OCI-LY7 (cell line): ENCODE data around the gene CORIN. TPM values are rescaled to one million over a fixed set of nuclear protein-coding genes. Genes with fewer than 3 reads are reported as not detected.

ENCODE experiments used
- BruUV-seq: library from RNA; stranded (reverse); fragments of 400-500 nt; replicated peaks from 2 replicates; lab custom pipeline; 2021; lab: Mats Ljungman, UMichigan
- CTCF ChIA-PET: fragments of 300-600 bp; sonication (Branson Sonifier 250); formaldehyde crosslinking; loops from one replicate; lab custom pipeline; 2022; ENCODE audit warnings: antibody characterized with exemption; ENCODE audit not compliant: unreplicated experiment; lab: Charles Lee
- POLR2A ChIA-PET: fragments of 300-600 bp; sonication (Branson Sonifier 250); formaldehyde crosslinking; loops from one replicate; lab custom pipeline; 2022; ENCODE audit warnings: antibody characterized with exemption; lab: Charles Lee
- DNase-seq: peaks from one replicate; pipeline ENCODE4 v3.0.0-alpha.2; 2015; ENCODE audit warnings: low spot score
- H2AFZ ChIP-seq: fragments of 200-600 bp; sonication (generic), shearing (Covaris generic); 2 replicates; pipeline ENCODE4 v1.6.1; 2014; ENCODE audit warnings: mild to moderate bottlenecking, antibody characterized with exemption, low read length, moderate library complexity
- H3K27ac ChIP-seq: fragments of 200-600 bp; sonication (generic); 2 replicates; pipeline ENCODE4 v1.5.1; 2014; ENCODE audit warnings: mixed run types, low read depth, mild to moderate bottlenecking, moderate library complexity, low read length, inconsistent platforms; ENCODE audit not compliant: poor library complexity, severe bottlenecking
- H3K36me3 ChIP-seq: fragments of 200-600 bp; sonication (generic); 2 replicates; pipeline ENCODE4 v1.6.1; 2014; ENCODE audit warnings: mild to moderate bottlenecking, antibody characterized with exemption, low read length, moderate library complexity, mixed read lengths; ENCODE audit not compliant: insufficient read depth
- H3K4me1 ChIP-seq: fragments of 200-600 bp; sonication (generic); 2 replicates; pipeline ENCODE4 v1.5.1; 2014; ENCODE audit warnings: mild to moderate bottlenecking, low read length; ENCODE audit not compliant: insufficient read depth, poor library complexity, severe bottlenecking
- H3K4me2 ChIP-seq: fragments of 200-600 bp; sonication (generic); 2 replicates; pipeline ENCODE4 v1.6.1; 2014; ENCODE audit warnings: mild to moderate bottlenecking, low read length
- H3K4me3 ChIP-seq: fragments of 200-600 bp; sonication (generic); 2 replicates; pipeline ENCODE4 v1.5.1; 2014; ENCODE audit warnings: mild to moderate bottlenecking, low read depth, low read length; ENCODE audit not compliant: poor library complexity, severe bottlenecking
- H3K79me2 ChIP-seq: fragments of 200-600 bp; sonication (generic); 2 replicates; pipeline ENCODE4 v1.6.1; 2016; ENCODE audit warnings: low read depth, mild to moderate bottlenecking, low read length, moderate library complexity, mixed read lengths; ENCODE audit not compliant: insufficient read depth
- H3K9me2 ChIP-seq: fragments of 200-600 bp; sonication (generic); 2 replicates; pipeline ENCODE4 v1.6.1; 2016; ENCODE audit warnings: mild to moderate bottlenecking, low read length, mixed read lengths; ENCODE audit not compliant: insufficient read depth
- H3K9me3 ChIP-seq: fragments of 200-600 bp; sonication (generic); 2 replicates; pipeline ENCODE4 v1.6.1; 2014; ENCODE audit warnings: mild to moderate bottlenecking, mixed run types, low read length, mixed read lengths
- H4K20me1 ChIP-seq: fragments of 200-600 bp; sonication (generic); 2 replicates; pipeline ENCODE4 v1.6.1; 2014; ENCODE audit warnings: mild to moderate bottlenecking, antibody characterized with exemption, low read length, moderate library complexity, mixed read lengths; ENCODE audit not compliant: insufficient read depth
- CTCF ChIP-seq: fragments of 200-600 bp; sonication (generic); conservative IDR thresholded peaks from 2 replicates; pipeline ENCODE4 v1.5.1; 2014; ENCODE audit warnings: mild to moderate bottlenecking, antibody characterized with exemption, low read length, moderate library complexity, mixed read lengths
- EZH2phosphoT487 ChIP-seq: fragments of 200-600 bp; sonication (generic); IDR thresholded peaks from 2 replicates; pipeline ENCODE4 v1.6.1; 2018; ENCODE audit warnings: low read depth, borderline replicate concordance, mild to moderate bottlenecking, mixed run types, antibody characterized with exemption, low read length, moderate library complexity, mixed read lengths
- intact Hi-C: fragments of 100-400 bp; cut with micrococcal nuclease; formaldehyde crosslinking; loops from one replicate; pipeline ENCODE4 v1.10.0; 2022; ENCODE audit not compliant: unreplicated experiment
- total RNA-seq, 2 experiments: library from RNA; depleted of rRNA in 1 of 2; stranded (reverse); fragments of >200 nt in 1 of 2; shearing (Covaris generic) in 1 of 2; gene quantifications; 2 replicates each; pipeline ENCODE4 v1.2.3, GENCODE V29; 2014 to 2022

CORIN gene
- total RNA-seq, 2 experiments from 2014 or later, result 0.40 TPM; not detected in 1

- no peak overlapping the region for H2AFZ ChIP-seq
- no TSS peak for BruUV-seq
- no peak for DNase-seq
- no peak overlapping the region for H3K27ac ChIP-seq
- no peak overlapping the region for H3K4me2 ChIP-seq
- TF ChIP-seq CTCF, result no peak
- no peak for TF ChIP-seq EZH2phosphoT487
- H3K9me3 ChIP-seq, result no peaks in the 10 kb centered on the region
- CTCF ChIA-PET, result no interaction called here
- POLR2A ChIA-PET, result interaction anchor here (0.5 to 0.6 kb wide), 3 partner anchors 9 to 1128 kb away, joined by 3 read pairs; no protein-coding TSS in a partner anchor
- H3K36me3 ChIP-seq, result no peaks in the 10 kb centered on the region
- no peaks in the 10 kb centered on the region for H3K79me2 ChIP-seq
- no peak overlapping the region for H3K4me3 ChIP-seq
- H4K20me1 ChIP-seq, result no peaks in the 10 kb centered on the region
- no peaks in the 10 kb centered on the region for H3K9me2 ChIP-seq
- no peaks in the 10 kb centered on the region for H3K4me1 ChIP-seq
- intact Hi-C loops, result loop anchor here (10.0 kb wide), 1 partner anchor 162 kb away; no protein-coding TSS in a partner anchor
Measured at GRCh38 chr4:47566969-47567368, 270.9 kb downstream of the CORIN start.

- Histone ChIP-seq H2AFZ (no peak overlapping the region), H3K9me2 (no peaks in the 10 kb centered on the region), H3K79me2 (no peaks in the 10 kb centered on the region), H3K4me1 (no peaks in the 10 kb centered on the region), H3K4me3 (no peak overlapping the region), H3K36me3 (no peaks in the 10 kb centered on the region), H3K9me3 (no peaks in the 10 kb centered on the region), H3K27ac (no peak overlapping the region), H3K4me2 (no peak overlapping the region), H4K20me1 (no peaks in the 10 kb centered on the region)
- POLR2A ChIA-PET, result interaction anchor here (0.5 to 0.6 kb wide), 3 partner anchors 9 to 1128 kb away, joined by 3 read pairs; no protein-coding TSS in a partner anchor
- BruUV-seq, result no TSS peak
- DNase-seq, result no peak
- TF ChIP-seq EZH2phosphoT487 (no peak), CTCF (no peak)
- CTCF ChIA-PET, result interaction anchor here (0.5 kb wide), 1 partner anchor 295 kb away, joined by 4 read pairs; no protein-coding TSS in a partner anchor
- intact Hi-C loops, result loop anchor here (10.0 kb wide), 1 partner anchor 162 kb away; no protein-coding TSS in a partner anchor
Measured at GRCh38 chr4:47566566-47566965, 271.3 kb downstream of the CORIN start.

- no TSS peak for BruUV-seq
- H3K36me3 ChIP-seq, result no peaks in the 10 kb centered on the region
- no peak overlapping the region for H3K27ac ChIP-seq
- no peak for TF ChIP-seq CTCF
- intact Hi-C loops, result loop anchor here (5.0 to 10.0 kb wide), 2 partner anchors 60 to 157 kb away; no protein-coding TSS in a partner anchor
- H3K9me3 ChIP-seq, result no peaks in the 10 kb centered on the region
- no peaks in the 10 kb centered on the region for H4K20me1 ChIP-seq
- DNase-seq, result no peak
- no peaks in the 10 kb centered on the region for H3K79me2 ChIP-seq
- H3K4me3 ChIP-seq, result no peak overlapping the region
- H3K4me1 ChIP-seq, result no peaks in the 10 kb centered on the region
- ChIA-PET CTCF (no interaction called here), POLR2A (no interaction called here)
- H3K4me2 ChIP-seq, result no peak overlapping the region
- no peaks in the 10 kb centered on the region for H3K9me2 ChIP-seq
- no peak overlapping the region for H2AFZ ChIP-seq
Measured at GRCh38 chr4:47562297-47562696, 275.6 kb downstream of the CORIN start.
